Activated CD8-positive, alpha-beta memory T cell treated with anti-CD3 and anti-CD28 coated beads for 4 hours (primary cell): ENCODE data around the gene TPM2.
"Not testable (repeated sequence)": the region's sequence is repeated elsewhere in the genome, so short reads cannot be mapped to it uniquely, and the experiment has no call there.

Experiments used
- DNase-seq, 2 donors: peaks; one replicate each; pipeline ENCODE4 v3.0.0-alpha.2; 2020; ENCODE audit warnings: low read depth in 2 of 2

Gene TPM2

GRCh38 chr9:35656348-35656747 lies 33.4 kb downstream of the TPM2 start:
- DNase-seq, result no peak

GRCh38 chr9:35653611-35654010 lies 36.1 kb downstream of the TPM2 start:
- no peak for DNase-seq

- no peak for DNase-seq
Measured at GRCh38 chr9:35652829-35653209, 36.9 kb downstream of the TPM2 start.

- no peak for DNase-seq
Measured at GRCh38 chr9:35651956-35652828, 37.5 kb downstream of the TPM2 start.

GRCh38 chr9:35650341-35651158 lies 39.2 kb downstream of the TPM2 start, which contains the start of gene SIT1:
Gene SIT1, minus strand, starts transcription at chr9:35650931. Its CDS starts 78 bp downstream, at chr9:35650853.
- no peak for DNase-seq

GRCh38 chr9:35649431-35650340 lies 40.0 kb downstream of the TPM2 start:
- no peak for DNase-seq

GRCh38 chr9:35646533-35647265 lies 43.0 kb downstream of the TPM2 start:
- peak; percentile 77 to 80 for DNase-seq

GRCh38 chr9:35646153-35646532 lies 43.6 kb downstream of the TPM2 start:
- no peak for DNase-seq

GRCh38 chr9:35645736-35646135 lies 44.0 kb downstream of the TPM2 start:
- DNase-seq, result not testable (repeated sequence)

- no peak for DNase-seq
Measured at GRCh38 chr9:35643046-35643445, 46.7 kb downstream of the TPM2 start.

- not testable (repeated sequence) for DNase-seq
Measured at GRCh38 chr9:35641478-35641877, 48.2 kb downstream of the TPM2 start.

GRCh38 chr9:35640431-35640830 lies 49.3 kb downstream of the TPM2 start:
- not testable (repeated sequence) for DNase-seq

GRCh38 chr9:35639631-35640030 lies 50.1 kb downstream of the TPM2 start:
- DNase-seq, result no peak

- DNase-seq, result not testable (repeated sequence)
Measured at GRCh38 chr9:35639225-35639624, 50.5 kb downstream of the TPM2 start.

GRCh38 chr9:35638751-35639150 lies 51.0 kb downstream of the TPM2 start:
- DNase-seq, result not testable (repeated sequence)

GRCh38 chr9:35637427-35637955 lies 52.2 kb downstream of the TPM2 start:
- DNase-seq, result not testable (repeated sequence)

- not testable (repeated sequence) for DNase-seq
Measured at GRCh38 chr9:35636877-35637246, 52.9 kb downstream of the TPM2 start.

- DNase-seq, result no peak
Measured at GRCh38 chr9:35636135-35636876, 53.4 kb downstream of the TPM2 start.

- no peak for DNase-seq
Measured at GRCh38 chr9:35635730-35636129, 54.0 kb downstream of the TPM2 start.
